Activated CD8-positive, alpha-beta memory T cell treated with anti-CD3 and anti-CD28 coated beads for 36 hours (primary cell): ENCODE results near the gene FLYWCH2. TPM values are rescaled to one million over a fixed set of nuclear protein-coding genes. Genes with fewer than 3 reads are reported as not detected.
"Not testable (repeated sequence)": the region's sequence is repeated elsewhere in the genome, so short reads cannot be mapped to it uniquely, and the experiment has no call there.

Source experiments
- CTCF ChIA-PET: fragments of 350-600 bp; sonication (Branson Sonifier 250); formaldehyde crosslinking; loops from one replicate; lab custom pipeline; 2021; ENCODE audit warnings: antibody characterized with exemption; lab: Charles Lee
- POLR2A ChIA-PET: fragments of 350-600 bp; sonication (Branson Sonifier 250); formaldehyde crosslinking; loops from one replicate; lab custom pipeline; 2021; ENCODE audit warnings: antibody characterized with exemption; lab: Charles Lee
- total RNA-seq, 2 experiments: library from RNA; stranded (reverse); gene quantifications; one replicate each; pipeline ENCODE4 v1.2.3, GENCODE V29; 2021

FLYWCH2 gene
- total RNA-seq, 2 experiments from 2014 or later: 24.4 to 27.1 TPM

DNA sequence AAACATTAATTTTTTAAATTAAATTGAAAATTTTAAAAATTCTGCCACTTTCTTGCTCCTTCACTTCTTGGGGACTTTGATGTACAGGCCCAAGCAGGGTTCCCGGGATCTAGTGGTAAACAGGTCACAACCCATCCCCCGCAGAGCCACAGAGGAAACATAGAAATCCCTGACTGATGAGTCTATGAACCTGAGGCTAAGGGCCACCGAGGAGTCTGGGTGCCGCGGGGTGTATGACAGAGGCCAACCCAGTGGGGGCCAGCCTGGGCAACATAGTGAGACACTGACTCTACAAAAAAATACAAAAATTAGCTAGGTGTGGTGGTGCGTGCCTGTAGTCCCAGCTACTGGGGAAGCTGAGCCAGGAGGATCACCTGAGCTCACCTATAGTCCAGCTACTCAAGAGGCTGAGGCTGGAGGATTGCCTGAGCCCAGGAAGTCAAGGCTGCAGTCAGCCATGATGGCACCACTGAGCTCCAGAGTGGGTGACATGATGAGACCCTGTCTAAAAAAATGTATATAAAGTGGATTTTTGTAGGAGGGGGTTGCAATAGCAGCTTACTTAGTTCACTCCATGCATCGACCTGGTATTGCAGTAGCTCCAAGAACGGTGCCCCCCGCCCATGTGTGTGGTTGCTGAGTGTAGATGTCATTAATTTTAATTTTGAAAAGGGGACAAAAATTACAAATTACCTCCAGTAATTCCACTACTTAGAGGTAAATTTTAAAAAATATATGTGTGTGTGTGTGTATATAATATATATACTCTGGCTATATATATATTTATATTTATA lies 19.5 kb downstream of the FLYWCH2 start:
- POLR2A ChIA-PET: no interaction called here

GRCh38 chr16:2904100-2904921 lies 21.3 kb downstream of the FLYWCH2 start:
- ChIA-PET POLR2A (no interaction called here), CTCF (interaction anchor here (1.0 kb wide), 1 partner anchor 17 kb away, joined by 3 read pairs; no protein-coding TSS in a partner anchor)

More for the DNA sequence above, 19.5 kb downstream of the FLYWCH2 start:
- CTCF ChIA-PET: interaction anchor here (0.7 to 1.2 kb wide), 5 partner anchors 9 to 35 kb away, joined by 3 to 5 read pairs (median 4); partner anchors contain the start of gene FLYWCH1

- ChIA-PET CTCF (interaction anchor here (1.2 kb wide), 1 partner anchor 22 kb away, joined by 5 read pairs; the partner anchor contains the start of gene FLYWCH2), POLR2A (interaction anchor here (0.6 kb wide), 1 partner anchor 212 kb away, joined by 3 read pairs; no protein-coding TSS in a partner anchor)
Observed at GRCh38 chr16:2904922-2905240, 21.9 kb downstream of the FLYWCH2 start.

- ChIA-PET POLR2A (interaction anchor here (0.5 to 0.6 kb wide), 2 partner anchors 212 to 1136 kb away, joined by 3 to 4 read pairs; no protein-coding TSS in a partner anchor), CTCF (interaction anchor here (0.7 to 1.7 kb wide), 4 partner anchors 15 to 31 kb away, joined by 3 to 8 read pairs (median 4); partner anchors contain the start of gene FLYWCH2)
Observed at GRCh38 chr16:2905241-2905987, 22.4 kb downstream of the FLYWCH2 start.

DNA sequence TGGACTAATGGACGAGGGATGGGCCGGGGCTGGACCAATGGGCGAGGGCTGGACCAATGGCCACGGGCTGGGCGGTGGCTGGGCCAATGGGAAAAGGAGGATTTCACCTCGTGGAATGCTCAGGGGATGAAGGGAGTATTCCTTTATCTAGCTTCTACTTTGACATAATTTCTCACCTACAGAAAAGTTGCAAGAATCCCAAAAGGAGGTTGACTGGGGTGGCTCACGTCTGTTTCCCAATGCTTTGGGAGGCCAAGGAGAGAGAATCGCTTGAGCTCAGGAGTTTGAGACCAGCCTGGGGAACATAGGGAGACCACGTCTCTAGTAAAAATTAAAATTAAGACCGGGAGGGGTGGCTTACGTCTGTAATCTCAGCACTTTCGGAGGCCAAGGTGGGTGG lies 23.0 kb downstream of the FLYWCH2 start:
- ChIA-PET POLR2A (interaction anchor here (0.5 kb wide), 1 partner anchor 1135 kb away, joined by 4 read pairs; no protein-coding TSS in a partner anchor), CTCF (interaction anchor here (0.7 to 1.7 kb wide), 5 partner anchors 15 to 31 kb away, joined by 3 to 8 read pairs (median 3); partner anchors contain the start of gene FLYWCH2)

DNA sequence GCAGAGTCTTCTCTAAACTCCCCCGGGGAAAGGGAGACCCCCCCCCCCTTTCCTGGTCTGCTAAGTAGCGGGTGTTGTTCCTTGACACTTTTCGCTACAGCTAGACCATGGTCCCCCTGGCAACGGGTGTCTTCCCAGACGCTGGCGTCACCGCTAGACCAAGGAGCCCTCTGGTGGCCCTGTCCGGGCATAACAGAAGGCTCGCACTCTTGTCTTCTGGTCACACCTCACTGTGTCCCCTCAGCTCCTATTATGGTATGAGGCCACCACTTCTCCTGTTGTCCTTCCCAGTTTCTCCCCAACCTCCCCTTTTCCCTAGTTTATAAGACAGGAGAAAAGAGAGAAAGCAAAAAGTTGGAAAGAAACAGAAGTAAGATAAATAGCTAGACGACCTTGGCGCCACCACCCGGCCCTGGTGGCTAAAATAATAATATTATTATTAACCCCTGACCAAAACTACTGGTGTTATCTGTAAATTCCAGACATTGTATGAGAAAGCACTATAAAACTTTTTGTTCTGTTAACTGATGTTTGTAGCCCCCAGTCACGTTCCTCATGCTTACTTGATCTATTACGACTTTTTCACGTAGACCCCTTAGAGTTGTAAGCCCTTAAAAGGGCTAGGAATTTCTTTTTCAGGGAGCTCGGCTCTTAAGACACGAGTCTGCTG lies 24.2 kb downstream of the FLYWCH2 start:
- POLR2A ChIA-PET: not testable (repeated sequence)
- CTCF ChIA-PET: interaction anchor here (0.9 to 3.6 kb wide), 3 partner anchors 13 to 31 kb away, joined by 3 to 14 read pairs (median 8); no protein-coding TSS in a partner anchor

- ChIA-PET POLR2A (no interaction called here), CTCF (interaction anchor here (0.6 to 1.8 kb wide), 3 partner anchors 28 to 42 kb away, joined by 3 to 4 read pairs (median 3); partner anchors contain the start of gene FLYWCH2)
Observed at GRCh38 chr16:2910441-2910969, 27.5 kb downstream of the FLYWCH2 start.

DNA sequence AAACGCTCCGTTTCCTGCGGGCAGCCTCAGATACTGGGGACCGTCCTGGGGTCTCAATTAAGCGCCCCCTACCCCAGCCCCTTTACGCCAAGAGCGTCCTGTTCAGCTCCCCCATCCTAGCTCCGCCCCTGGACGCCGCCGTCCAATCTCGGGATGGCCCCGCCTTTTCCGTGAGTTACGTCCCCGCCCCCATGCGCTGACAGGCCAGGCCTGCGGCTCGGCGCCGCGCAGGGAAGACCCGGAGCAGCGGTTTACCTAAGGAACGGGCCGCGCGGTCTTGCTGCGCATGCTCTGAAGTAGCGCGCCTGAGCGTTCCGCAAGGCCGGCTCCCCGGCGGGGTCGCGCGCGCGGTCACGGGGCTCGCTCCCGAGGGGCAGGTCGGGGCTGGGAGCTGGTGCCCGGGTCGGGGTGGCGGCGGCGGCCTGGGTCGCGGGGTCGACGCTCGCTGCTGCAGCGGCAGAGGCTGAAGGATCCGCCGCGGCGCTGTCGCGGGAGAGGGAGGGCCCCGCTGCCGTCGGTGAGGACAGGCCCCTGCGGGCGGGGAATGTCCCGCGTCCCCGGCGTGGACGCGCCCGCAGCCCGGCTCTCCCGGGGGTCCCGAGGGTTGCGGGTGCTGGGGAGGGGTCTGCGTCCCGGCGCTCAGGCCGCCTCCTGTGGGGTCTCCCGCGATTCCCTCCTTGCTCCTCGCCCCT lies 28.8 kb downstream of the FLYWCH2 start, which contains the start of gene FLYWCH1:
Gene FLYWCH1, plus strand, starts transcription at position 294 of the 692 bp plus-strand sequence. CDS start 17,755 bp downstream, outside the sequence.
- CTCF ChIA-PET: interaction anchor here (0.8 to 3.7 kb wide), 7 partner anchors 9 to 73 kb away, joined by 3 to 19 read pairs (median 4); partner anchors contain the start of gene FLYWCH2

GRCh38 chr16:2912330-2913199 lies 29.6 kb downstream of the FLYWCH2 start:
- CTCF ChIA-PET: interaction anchor here (1.0 to 3.7 kb wide), 7 partner anchors 8 to 74 kb away, joined by 3 to 19 read pairs (median 4); partner anchors contain the start of gene FLYWCH2
- POLR2A ChIA-PET: interaction anchor here (0.7 to 1.6 kb wide), 3 partner anchors 30 to 230 kb away, joined by 3 to 5 read pairs (median 3); partner anchors contain the start of genes FLYWCH2 and KCTD5

More for the DNA sequence above, 28.8 kb downstream of the FLYWCH2 start, which contains the start of gene FLYWCH1:
- POLR2A ChIA-PET: interaction anchor here (0.6 to 1.6 kb wide), 6 partner anchors 9 to 229 kb away, joined by 3 to 5 read pairs (median 3); partner anchors contain the start of genes FLYWCH2 and KCTD5

DNA sequence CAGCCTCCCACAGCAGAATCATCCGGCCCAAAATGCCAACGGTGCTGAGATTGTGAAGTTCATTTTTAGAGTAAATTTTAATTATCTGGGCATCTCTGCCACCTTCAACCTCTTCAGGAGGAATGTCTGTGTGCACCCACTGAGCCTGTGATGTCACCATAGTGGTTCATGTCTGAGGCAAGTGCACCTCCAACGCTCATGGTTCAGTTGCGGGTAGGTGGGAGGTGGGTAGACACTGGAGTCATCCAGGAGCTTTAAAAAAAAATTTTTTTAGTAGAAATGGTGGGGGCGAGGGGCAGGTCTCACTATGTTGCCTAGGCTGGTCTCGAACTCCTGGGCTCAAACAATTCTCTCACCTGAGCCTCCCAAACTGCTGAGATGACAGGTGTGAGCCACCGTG lies 30.6 kb downstream of the FLYWCH2 start:
- ChIA-PET CTCF (interaction anchor here (1.4 to 3.7 kb wide), 2 partner anchors 13 to 39 kb away, joined by 4 to 19 read pairs; no protein-coding TSS in a partner anchor), POLR2A (no interaction called here)

- CTCF ChIA-PET: interaction anchor here (3.7 kb wide), 1 partner anchor 13 kb away, joined by 19 read pairs; no protein-coding TSS in a partner anchor
- POLR2A ChIA-PET: no interaction called here
Observed at GRCh38 chr16:2914233-2914632, 31.2 kb downstream of the FLYWCH2 start.

GRCh38 chr16:2915196-2915929 lies 32.3 kb downstream of the FLYWCH2 start:
- CTCF ChIA-PET: interaction anchor here (2.8 kb wide), 1 partner anchor 12 kb away, joined by 15 read pairs; no protein-coding TSS in a partner anchor
- POLR2A ChIA-PET: no interaction called here

- POLR2A ChIA-PET: interaction anchor here (0.6 to 1.0 kb wide), 2 partner anchors 8 to 1381 kb away, joined by 3 read pairs; partner anchors contain the start of gene FLYWCH1
- CTCF ChIA-PET: interaction anchor here (0.7 to 3.0 kb wide), 10 partner anchors 8 to 142 kb away, joined by 3 to 22 read pairs (median 4); partner anchors contain the start of gene FLYWCH1
Observed at GRCh38 chr16:2919511-2920255, 36.7 kb downstream of the FLYWCH2 start.

- ChIA-PET POLR2A (no interaction called here), CTCF (interaction anchor here (1.3 to 1.4 kb wide), 2 partner anchors 38 to 55 kb away, joined by 3 to 5 read pairs; no protein-coding TSS in a partner anchor)
Observed at GRCh38 chr16:2923481-2923880, 40.5 kb downstream of the FLYWCH2 start.
